22Rv1 (cell line): Measurements from ENCODE around the gene TCERG1L.

ENCODE experiments used
- ZFX ChIP-seq: fragments of 450-650 bp; IDR thresholded peaks from 2 replicates; pipeline ENCODE4 v1.6.1; 2017; ENCODE audit warnings: antibody characterized with exemption, borderline replicate concordance
- TF ChIP-seq, protein P1 (sequence below): fragments of 450-650 bp; IDR thresholded peaks from 2 replicates; pipeline ENCODE4 v1.5.1; 2017; ENCODE audit warnings: mild to moderate bottlenecking

DNA sequence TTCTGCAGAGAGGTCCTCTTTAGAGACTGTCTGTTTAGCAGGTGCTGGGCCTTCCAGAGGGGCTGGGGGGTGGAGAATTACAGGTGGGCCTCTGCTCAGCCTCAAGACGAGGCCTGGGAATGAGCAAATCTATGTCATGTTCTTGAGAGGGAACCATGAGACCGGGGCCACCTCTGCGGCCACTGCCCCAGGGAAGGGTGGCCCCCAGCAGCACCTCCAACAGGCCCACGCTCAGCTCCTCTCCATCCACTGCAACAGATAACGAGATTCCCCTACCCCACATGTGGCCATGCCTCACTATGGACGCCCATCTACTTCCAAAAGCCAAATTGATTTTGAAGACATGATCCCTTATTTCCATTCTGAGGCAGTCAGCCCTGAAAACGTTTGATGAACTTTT, 176.9 kb downstream of the TCERG1L start:
- TF ChIP-seq, protein P1, sequence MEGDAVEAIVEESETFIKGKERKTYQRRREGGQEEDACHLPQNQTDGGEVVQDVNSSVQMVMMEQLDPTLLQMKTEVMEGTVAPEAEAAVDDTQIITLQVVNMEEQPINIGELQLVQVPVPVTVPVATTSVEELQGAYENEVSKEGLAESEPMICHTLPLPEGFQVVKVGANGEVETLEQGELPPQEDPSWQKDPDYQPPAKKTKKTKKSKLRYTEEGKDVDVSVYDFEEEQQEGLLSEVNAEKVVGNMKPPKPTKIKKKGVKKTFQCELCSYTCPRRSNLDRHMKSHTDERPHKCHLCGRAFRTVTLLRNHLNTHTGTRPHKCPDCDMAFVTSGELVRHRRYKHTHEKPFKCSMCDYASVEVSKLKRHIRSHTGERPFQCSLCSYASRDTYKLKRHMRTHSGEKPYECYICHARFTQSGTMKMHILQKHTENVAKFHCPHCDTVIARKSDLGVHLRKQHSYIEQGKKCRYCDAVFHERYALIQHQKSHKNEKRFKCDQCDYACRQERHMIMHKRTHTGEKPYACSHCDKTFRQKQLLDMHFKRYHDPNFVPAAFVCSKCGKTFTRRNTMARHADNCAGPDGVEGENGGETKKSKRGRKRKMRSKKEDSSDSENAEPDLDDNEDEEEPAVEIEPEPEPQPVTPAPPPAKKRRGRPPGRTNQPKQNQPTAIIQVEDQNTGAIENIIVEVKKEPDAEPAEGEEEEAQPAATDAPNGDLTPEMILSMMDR: no peak
- no peak for TF ChIP-seq ZFX
